Panc1 (cell line): Measurements from ENCODE around the gene CIAO2B.

Source experiments
- CTCF ChIP-seq: fragments of 450-650 bp; IDR thresholded peaks from 2 replicates; pipeline ENCODE4 v1.5.1; 2017; ENCODE audit warnings: mild to moderate bottlenecking
- POLR2AphosphoS5 ChIP-seq: IDR thresholded peaks from 2 replicates; pipeline ENCODE4 v1.6.1; 2012; ENCODE audit warnings: mild to moderate bottlenecking, low read depth, low read length, moderate library complexity
- REST ChIP-seq, 2 experiments: IDR thresholded peaks; 2 replicates each; pipeline ENCODE4 v1.6.1; 2011 to 2012; ENCODE audit warnings: low read depth in 2 of 2, control low read depth in 1 of 2, low read length in 1 of 2, mild to moderate bottlenecking in 1 of 2, moderate library complexity in 1 of 2; ENCODE audit not compliant: insufficient read depth in 1 of 2
- SIN3A ChIP-seq: IDR thresholded peaks from 2 replicates; pipeline ENCODE4 v1.6.1; 2012; ENCODE audit warnings: low read depth, mild to moderate bottlenecking, low read length, moderate library complexity, borderline replicate concordance; ENCODE audit not compliant: insufficient read depth
- TCF7L2 ChIP-seq: IDR thresholded peaks from 2 replicates; pipeline ENCODE4 v1.6.1; 2011; ENCODE audit warnings: mild to moderate bottlenecking, low read depth, low read length, inconsistent platforms

GRCh38 chr16:66911801-66912200 lies 22.4 kb downstream of the CIAO2B start:
- TF ChIP-seq CTCF (no peak), POLR2AphosphoS5 (no peak), TCF7L2 (no peak), SIN3A (no peak), REST (IDR thresholded peaks at IDR 0.05; ENCODE audit: insufficient read depth in 1 of 2, low read depth in 2 of 2, low read length in 1 of 2) (no peak)
